Activated CD4-positive, CD25-positive, alpha-beta regulatory T cell treated with anti-CD3 and anti-CD28 coated beads, Interleukin-2, amount 50 U/mL, for 24 hours (primary cell): ENCODE results near the gene PNMA6E.

Source experiments
- ATAC-seq, 2 donors: fragments of 150-1000 bp; cut with Tn5 transposase; one replicate each; pipeline ENCODE4 v1.10.0; 2021; ENCODE audit warnings: mild to moderate bottlenecking in 1 of 2, moderate library complexity in 1 of 2

The PNMA6E gene

DNA sequence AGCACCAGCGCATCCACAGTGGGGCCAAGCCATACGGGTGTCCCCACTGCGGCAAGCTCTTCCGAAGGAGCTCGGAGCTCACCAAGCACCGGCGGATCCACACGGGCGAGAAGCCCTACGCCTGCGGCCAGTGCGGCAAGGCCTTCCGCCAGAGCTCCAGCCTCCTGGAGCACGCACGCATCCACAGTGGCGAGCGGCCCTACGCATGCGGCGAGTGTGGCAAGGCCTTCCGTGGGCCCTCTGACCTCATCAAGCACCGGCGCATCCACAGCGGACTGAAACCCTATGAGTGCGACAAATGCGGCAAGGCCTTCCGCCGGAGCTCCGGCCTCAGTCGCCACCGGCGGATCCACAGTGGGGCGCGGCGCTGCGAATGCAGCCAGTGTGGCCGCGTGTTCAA, 53.6 kb downstream of the PNMA6E start:
- no peak for ATAC-seq
